ENCODE results near the gene LILRB1.

- TF ChIP-seq MLX (CRISPR knock-in tag; IDR thresholded peaks at IDR 0.05), result no peak
- no peak for TF ChIP-seq POLR2A (IDR thresholded peaks at IDR 0.05; ENCODE audit: insufficient read depth in 1 of 2, low read depth in 2 of 2, low read length in 2 of 2)
Observed at GRCh38 chr19:54668353-54668752, 38.1 kb downstream of the LILRB1 start.

Data from HepG2 (cell line).